ENCODE data around the gene KCNA2. TPM values are rescaled to one million over a fixed set of nuclear protein-coding genes. Genes with fewer than 3 reads are reported as not detected.

KCNA2 gene
- total RNA-seq, 1 donor from 2014 or later: not detected

GRCh38 chr1:110601332-110601731 lies 4.8 kb downstream of the KCNA2 start:
- no peak for DNase-seq

DNA sequence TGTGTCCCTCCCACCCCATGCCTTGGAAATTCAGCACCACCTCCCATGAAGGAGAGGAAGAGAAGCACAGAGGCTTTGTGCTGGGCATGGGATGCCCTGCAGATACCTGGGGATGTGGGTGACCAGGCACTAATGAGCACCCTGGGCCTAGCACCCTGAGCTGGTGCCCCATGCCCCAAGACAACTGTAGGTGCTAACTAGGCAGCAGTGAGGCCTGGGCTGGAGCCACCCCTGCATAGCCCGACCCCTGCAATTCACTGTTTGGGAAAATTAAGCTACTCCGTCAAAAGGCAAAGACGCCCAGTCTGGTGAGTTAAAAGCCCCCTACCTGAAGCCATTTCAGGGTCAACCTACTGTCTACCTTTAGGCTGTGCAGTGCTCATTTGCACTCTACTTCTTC lies 5.4 kb downstream of the KCNA2 start:
- no peak for DNase-seq

DNA sequence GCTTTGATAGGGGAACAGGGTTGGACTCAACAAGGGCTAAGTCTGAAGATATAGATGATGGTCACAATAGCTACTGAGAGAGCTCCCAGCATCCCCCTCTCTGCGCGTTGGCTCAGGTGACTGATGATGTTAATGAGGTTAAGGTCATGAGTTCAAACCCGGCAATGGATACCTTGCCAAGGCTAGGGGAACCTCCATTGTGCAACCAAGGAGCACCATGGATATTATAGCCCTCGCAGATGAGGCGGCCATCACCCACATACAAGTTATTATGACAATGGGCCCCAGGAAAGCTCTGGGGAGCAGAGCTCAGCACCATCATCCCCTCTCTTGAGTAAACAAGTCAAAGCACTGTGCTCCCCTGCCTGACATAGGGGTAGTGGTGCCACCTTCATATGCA lies 8.2 kb downstream of the KCNA2 start:
- no peak for DNase-seq

GRCh38 chr1:110596312-110596711 lies 9.8 kb downstream of the KCNA2 start:
- no peak for DNase-seq

DNA sequence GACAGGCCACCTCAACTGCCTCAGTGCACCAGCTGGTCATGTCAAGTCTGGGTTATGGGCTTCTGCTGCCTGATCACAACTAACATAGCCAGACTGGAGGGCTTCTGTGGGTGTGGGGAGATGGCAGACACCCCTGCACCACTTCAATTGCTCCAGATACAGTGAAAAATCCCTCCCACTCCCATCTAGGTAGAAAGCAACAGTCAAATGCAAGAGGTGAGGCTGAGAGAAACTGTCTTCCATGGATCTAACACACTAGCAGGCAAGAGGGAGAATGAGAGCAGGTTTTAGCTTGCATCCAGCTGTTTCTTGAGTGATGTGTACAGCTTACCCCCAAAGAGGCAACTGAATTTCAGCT lies 10.8 kb downstream of the KCNA2 start:
- no peak for DNase-seq

DNA sequence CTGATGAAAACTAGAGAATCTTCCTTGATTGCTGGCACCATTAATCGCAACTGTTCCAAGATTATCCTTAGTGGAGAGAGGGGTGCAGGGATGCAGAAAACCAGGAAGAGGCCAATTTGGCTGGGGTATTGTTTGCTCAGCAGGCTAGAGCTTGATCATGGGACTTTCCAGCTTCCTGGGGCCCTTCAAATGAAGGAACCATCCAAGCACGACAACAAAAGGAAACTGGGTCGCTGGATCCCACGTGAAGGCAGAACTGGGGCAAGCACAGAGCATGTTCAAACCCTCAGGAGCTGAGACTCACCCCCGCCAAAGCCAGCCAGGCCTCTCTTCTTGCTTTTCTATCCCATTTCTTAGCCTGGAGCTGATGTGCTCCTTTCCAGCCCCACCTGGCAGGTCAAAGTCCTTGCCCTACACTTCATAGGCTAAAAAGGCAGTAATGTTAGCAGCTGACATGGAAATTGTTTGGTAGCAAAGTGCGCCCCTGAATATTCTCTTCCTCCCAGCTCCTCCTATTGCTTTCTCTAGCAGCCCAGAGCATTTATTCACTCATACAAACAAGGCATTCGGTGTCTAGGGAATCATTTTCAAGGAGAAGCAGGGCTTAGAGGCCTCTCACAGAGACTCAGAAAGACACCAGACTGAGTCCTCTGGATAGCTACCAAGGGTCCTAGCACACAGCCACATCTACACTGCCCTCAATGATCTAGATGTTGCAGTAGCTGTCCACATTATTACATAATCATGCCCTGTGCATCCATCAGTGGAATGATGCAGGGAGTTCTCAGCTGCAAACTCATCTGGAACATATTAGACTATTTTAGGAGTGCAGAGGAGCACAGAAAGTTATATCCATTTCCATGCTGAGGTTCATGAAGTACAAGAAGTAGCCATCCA lies 11.5 kb downstream of the KCNA2 start:
- no peak for DNase-seq

- DNase-seq: no peak
These were observed 12.3 kb downstream of the KCNA2 start for GRCh38 chr1:110593902-110594301.

- DNase-seq: no peak
These were observed 14.2 kb downstream of the KCNA2 start for GRCh38 chr1:110591956-110592355.

GRCh38 chr1:110588991-110589390 lies 17.2 kb downstream of the KCNA2 start:
- DNase-seq: no peak

- no peak for DNase-seq
These were observed 17.7 kb downstream of the KCNA2 start for GRCh38 chr1:110588486-110588885.

DNA sequence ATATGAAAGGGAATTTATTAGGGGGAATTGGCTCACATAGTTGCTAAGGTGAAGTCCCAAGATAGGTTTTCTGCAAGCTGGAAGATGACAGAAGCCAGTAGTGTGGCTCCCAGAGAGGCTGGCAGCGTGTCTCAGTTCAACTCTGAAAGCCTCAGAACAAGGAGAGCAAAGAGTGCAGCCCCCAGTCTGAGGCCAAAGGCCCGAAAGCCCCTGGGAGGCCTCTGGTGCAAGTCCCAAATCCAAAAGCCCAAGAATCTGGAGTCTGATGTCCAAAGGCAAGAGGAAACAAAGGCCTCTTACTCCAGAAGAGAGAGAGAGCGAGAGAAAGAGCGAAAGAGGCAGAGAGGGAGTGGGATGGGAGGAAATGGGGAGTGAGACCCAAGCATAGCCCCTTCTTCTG lies 18.3 kb downstream of the KCNA2 start:
- no peak for DNase-seq

DNA sequence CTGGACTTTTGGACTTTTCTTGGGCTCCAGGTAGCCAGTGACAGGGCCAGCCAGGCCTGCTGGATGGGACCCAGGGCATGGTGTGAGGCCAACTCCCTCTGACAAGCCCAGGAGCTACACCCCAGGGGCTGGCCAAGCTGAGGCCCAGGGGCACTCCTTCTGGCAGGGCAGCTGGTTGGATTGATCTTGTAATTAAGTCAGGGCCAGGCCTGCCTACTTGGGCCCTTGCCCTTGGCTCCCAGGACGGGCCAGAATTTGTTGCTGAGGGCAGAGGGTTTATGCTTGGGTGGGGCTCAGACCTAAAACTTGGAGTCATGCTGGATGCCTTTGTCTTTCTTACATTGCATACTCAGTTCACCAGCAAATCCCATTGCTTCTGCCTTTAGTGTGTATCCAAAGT lies 20.7 kb downstream of the KCNA2 start:
- DNase-seq: no peak

DNA sequence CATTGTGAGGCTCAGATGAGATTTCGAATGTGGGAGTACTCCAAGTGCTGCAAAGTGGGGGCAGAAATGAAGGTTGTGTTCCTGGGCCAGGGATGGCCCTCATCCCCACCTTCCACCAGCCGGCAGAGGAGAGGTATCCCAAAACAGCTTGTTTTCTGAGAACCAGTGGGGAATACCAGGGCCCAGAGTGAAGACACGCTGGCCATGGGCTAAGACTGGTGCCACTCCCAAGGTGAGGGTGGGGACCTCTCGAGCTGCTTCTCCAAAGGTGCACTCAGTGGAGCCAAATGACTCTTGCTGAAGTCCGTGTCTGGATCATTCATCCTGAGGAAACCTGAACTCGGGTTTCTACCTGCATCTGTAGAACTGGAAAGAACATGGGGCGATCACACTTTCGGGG lies 22.1 kb downstream of the KCNA2 start:
- no peak for DNase-seq

DNA sequence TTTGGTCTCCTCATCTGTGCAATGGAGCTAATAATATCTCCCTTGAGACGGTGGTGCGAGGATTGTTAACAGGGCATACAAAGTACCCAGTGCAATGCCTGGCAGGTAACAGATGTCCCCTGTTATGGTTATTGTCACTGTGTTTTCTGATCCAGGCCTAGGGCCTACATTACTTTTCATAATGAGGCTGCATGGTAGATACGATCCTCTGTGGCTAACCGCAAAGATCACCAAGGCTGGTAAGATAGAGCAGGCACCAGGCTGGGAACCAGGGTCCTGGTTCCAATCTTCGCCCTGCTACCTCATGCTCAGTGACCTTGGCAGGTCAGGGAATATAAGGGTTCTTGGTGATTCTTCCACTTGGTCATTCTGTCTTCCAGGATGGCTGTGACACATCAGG lies 22.7 kb downstream of the KCNA2 start:
- no peak for DNase-seq

DNA sequence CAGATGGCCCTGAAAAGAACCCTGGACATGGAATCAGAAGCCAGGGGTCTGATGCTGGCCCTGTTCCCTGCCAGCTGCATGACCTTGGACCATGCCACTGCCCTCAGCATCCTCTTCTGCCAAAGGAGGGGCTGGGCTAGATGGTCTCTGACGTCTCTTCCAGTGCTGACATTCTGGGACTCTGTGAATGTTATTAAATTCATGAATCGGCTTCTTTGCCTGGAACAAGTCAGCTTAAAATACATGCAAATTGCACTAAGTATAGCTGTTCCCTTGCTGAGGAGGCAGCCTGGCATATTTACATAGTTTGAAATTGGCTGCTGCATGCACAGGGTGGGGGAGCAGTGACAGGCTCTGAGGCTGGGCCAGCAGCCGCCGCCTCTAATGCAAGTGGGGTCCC lies 23.8 kb downstream of the KCNA2 start:
- no peak for DNase-seq

DNA sequence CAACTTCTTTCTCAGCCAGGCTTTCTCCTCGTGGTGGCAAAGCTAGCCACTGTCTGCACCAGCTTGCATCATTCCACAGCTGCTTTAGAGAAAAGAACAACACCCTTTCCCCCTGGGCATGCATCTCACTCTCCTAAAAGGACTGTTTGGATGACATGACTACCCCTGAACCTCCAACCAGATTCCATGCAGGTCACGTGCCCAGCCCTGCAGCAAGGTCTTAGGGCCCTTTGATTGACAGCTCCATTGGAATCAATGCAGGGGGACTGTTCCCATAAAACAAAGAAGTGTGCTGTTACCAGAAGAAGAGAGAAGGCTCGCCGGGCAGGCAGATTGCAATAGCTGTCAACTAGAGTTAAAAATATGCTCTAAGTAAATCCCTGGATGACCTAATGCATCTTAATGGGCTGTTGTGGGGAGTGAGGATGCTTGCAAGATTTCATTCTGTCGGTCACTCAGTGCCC lies 24.4 kb downstream of the KCNA2 start:
- no peak for DNase-seq

DNA sequence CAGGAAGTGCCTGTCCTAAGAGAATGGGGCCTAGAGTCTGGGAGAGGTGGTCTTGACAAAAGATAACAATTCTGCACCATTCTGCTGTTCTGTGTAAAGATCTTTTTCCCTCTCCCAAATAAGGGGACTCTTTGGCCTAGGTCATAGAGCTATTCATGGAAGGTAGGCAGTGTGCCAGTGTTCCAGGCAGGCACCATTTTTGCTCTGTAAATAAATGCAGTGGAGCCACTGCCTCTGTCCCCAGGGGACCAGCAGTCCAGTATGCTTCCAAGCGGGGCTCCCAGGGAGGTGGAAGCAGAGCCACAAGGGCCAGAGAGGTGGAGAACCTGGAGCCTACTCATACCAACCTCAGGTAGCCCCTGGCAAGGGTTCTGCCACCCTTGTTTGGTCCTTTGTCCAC lies 25.9 kb downstream of the KCNA2 start:
- no peak for DNase-seq

DNA sequence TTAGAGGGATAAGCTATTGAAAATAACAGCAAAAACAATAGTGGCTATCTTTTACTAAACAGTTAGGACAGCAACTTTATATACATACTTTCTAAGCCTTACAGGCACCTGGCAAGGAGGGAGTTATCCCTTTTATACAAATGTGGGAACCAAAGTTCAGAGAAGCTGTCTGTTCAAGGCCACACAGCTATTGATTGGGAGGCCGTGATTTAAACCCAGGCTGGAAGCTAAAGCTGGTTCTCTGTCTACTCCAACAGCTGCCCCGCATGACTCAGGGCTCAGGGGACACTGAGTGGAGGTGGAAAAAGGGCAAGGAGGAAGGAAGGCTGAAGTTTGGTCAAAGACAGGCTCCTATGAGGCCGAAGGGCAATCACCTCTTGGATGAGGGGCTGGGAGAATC lies 26.7 kb downstream of the KCNA2 start:
- no peak for DNase-seq

DNA sequence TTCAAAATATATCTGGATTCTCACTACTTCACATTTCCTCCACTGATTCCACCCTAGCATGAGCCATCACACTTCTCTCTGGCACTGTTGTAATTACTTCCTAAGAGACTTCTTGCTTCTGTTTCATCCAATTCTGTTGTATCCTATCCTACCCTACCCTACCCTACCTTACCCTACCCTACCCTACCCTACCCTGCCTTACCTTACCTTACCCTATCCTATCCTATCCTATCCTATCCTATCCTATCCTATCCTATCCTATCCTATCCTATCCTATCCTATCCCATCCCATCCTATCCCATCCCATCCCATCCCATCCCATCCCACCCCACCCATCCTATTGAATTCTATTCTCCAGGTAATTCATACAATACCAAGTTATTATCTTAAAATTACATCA lies 29.7 kb downstream of the KCNA2 start:
- no peak for DNase-seq

GRCh38 chr1:110573314-110573713 lies 32.8 kb downstream of the KCNA2 start:
- DNase-seq: no peak

DNA sequence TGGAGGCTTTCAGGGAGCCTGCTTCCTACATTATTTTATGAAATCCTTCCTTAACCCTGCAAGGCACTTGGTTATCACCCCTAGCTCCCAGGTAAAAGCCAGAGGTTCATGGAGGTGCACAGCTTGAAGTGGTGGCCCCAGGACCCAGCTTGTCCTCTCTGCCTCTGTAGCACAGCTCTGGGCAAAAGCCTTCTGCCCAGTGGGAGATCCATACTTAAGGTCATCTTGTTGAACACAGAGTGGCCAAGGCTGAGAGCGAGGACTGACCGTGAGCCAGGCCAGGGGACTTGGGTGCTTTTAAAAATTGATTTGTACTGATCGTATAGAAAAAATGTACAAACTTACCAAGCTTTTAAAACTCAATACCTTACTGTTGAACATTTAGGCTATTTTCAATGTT lies 33.4 kb downstream of the KCNA2 start:
- no peak for DNase-seq

- no peak for DNase-seq
These were observed 35.3 kb downstream of the KCNA2 start for GRCh38 chr1:110570901-110571300.

DNA sequence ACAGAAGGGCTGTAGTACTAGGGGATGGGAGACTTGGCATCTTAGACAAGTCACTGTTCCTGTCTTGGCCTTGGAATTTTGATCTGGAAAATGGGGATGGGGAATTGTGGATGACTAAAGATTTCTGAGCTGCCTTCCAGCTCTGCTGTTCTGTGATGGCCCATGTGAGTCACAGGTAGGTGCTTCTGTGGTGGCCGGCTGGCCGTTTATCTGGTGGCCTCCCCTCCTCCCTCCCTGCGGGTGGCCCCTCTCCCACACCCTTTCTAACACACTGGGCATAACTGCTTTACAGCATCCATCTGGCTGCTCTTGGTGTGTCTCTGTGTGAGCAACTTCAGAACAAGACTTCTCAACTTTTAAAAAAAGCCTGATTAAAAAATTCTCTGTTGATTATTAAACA lies 35.9 kb downstream of the KCNA2 start:
- no peak for DNase-seq

DNA sequence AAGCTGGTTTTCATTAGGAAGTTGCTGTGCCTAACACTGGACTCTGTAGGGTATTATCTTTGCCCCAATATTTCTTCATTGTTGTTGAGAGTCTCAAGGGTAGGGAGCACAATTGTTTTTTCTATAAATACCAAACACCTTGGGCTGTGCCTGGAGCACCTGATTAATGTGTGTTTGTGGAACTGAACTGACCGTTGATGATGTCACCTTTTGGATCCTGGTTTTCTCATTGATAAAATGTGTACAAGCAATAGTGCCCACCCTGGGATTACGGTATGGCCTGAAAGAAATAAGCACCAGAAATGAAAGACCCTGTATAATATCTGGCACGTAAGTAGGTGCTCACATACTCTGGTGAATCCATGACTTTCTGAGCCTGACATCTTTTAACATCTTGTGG lies 39.3 kb downstream of the KCNA2 start:
- DNase-seq: no peak

DNA sequence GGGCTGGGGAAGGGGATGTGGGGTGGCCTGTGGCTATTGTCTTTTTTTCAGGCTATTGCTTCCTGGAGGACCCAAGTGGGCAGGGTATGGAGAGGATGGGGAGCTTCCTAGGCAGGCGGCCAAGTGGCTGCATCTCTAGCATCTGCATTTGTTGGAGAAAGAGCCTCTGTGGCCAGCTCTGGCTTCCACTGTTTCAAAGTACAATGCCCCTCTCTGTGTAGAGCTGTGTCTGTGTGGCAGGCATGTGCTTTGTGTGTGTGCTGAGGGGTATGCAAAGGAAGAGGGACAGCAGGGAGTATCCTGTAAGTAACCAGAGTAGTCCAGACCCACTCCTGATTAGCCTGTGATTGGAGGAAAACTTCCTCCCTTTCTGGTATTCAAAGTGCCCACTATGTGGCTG lies 40.6 kb downstream of the KCNA2 start:
- no peak for DNase-seq

All from dermis blood vessel endothelial cell (primary cell).